Motor neuron (in vitro differentiated cells): ENCODE measurements around the gene REM1. TPM values are rescaled to one million over a fixed set of nuclear protein-coding genes. Genes with fewer than 3 reads are reported as not detected.

Source experiments
- ATAC-seq, 8 experiments: fragments of 200-7000 bp; cut with Tn5 transposase; replicated peaks in 6 of 8; 2 replicates each; pipeline ENCODE4 v1.8.0; 2021; ENCODE audit warnings: mild to moderate bottlenecking in 8 of 8, moderate library complexity in 8 of 8
- H3K27ac ChIP-seq, 2 donors: fragments of 250-450 bp; sonication (Bioruptor Pico); 2 replicates each; pipeline ENCODE4 v1.9.0; 2021; ENCODE audit warnings: antibody characterized with exemption in 2 of 2, mild to moderate bottlenecking in 2 of 2, moderate library complexity in 1 of 2
- H3K4me1 ChIP-seq, 2 donors: fragments of 250-450 bp; sonication (Bioruptor Pico); replicated peaks in 1 of 2; 2 replicates each; pipeline ENCODE4 v1.6.1; 2021; ENCODE audit warnings: antibody characterized with exemption in 2 of 2, mild to moderate bottlenecking in 2 of 2, moderate library complexity in 1 of 2
- H3K4me3 ChIP-seq, 5 donors: fragments of 250-450 bp; sonication (Bioruptor Pico); 2 replicates each; pipeline ENCODE4 v1.9.0; 2021; ENCODE audit warnings: antibody characterized with exemption in 5 of 5, mild to moderate bottlenecking in 5 of 5, moderate library complexity in 4 of 5
- WGBS, 10 experiments: fragments of 450-650 bp; shearing (Covaris generic); methylation state at CpG; one replicate each; pipeline ENCODE4 v1.0.0; 2022; 5-methylcytosine and 5-hydroxymethylcytosine counted together
- in situ Hi-C, 9 experiments: fragments of 400-800 bp; cut with MboI; loops; one replicate each; pipeline ENCODE4 v1.15.0; 2021; ENCODE audit warnings: low sequenced_read_pairs in 9 of 9, low pct_unique_long_range_greater_than_20kb in 2 of 9; ENCODE audit not compliant: unreplicated experiment in 9 of 9
- total RNA-seq, 8 experiments: library from RNA; unstranded; fragments of 300-600 nt; gene quantifications; 2 replicates each; pipeline versions ENCODE4 v1.2.3 to v1.2.4, GENCODE V29; 2022

Gene REM1
- total RNA-seq, 8 experiments from 2014 or later, result 0.09 to 0.33 (median 0.13) TPM; not detected in 3

- peak in 3 of 8 experiments; percentile 68 to 74 (median 70) for ATAC-seq
- in situ Hi-C loops, result no loop called here
- WGBS, 10 experiments, result 0 to 69% (median 27%) methylated on average over 1 to 7 of the region's 8 CpGs; no CpG with 5 or more reads in 5 of the 10 experiments
- H3K27ac ChIP-seq, result no peak overlapping the region
- H3K4me1 ChIP-seq, result peaks cover 0 to 6% of the 10 kb centered on the region in 2 donors
- no peak overlapping the region for H3K4me3 ChIP-seq
Observed at GRCh38 chr20:31472395-31473330, 2.4 kb upstream of the REM1 start.

GRCh38 chr20:31473331-31474096, 1.6 kb upstream of the REM1 start:
- Histone ChIP-seq H3K4me1 (peaks cover 0 to 6% of the 10 kb centered on the region in 2 donors), H3K27ac (no peak overlapping the region), H3K4me3 (no peak overlapping the region)
- WGBS, 10 experiments, result 0 to 77% (median 52%) methylated on average over 1 to 5 of the region's 5 CpGs; no CpG with 5 or more reads in 1 of the 10 experiments
- in situ Hi-C loops, result no loop called here
- peak in 1 of 8 experiments; percentile 8 for ATAC-seq

GRCh38 chr20:31474097-31474436, 1.0 kb upstream of the REM1 start:
- H3K27ac ChIP-seq, result no peak overlapping the region
- no peak overlapping the region for H3K4me3 ChIP-seq
- H3K4me1 ChIP-seq, result peaks cover 0 to 6% of the 10 kb centered on the region in 2 donors
- in situ Hi-C loops, result no loop called here
- WGBS, 10 experiments, result 20 to 63% (median 44%) methylated on average over 1 to 2 of the region's 2 CpGs; no CpG with 5 or more reads in 5 of the 10 experiments
- no peak for ATAC-seq

- peak overlapping the region in 3 of 5 donors; percentile 3 to 17 (median 9) for H3K4me3 ChIP-seq
- in situ Hi-C loops, result no loop called here
- WGBS, 10 experiments, result 0 to 40% (median 17%) methylated on average over 1 to 3 of the region's 29 CpGs; no CpG with 5 or more reads in 5 of the 10 experiments
- peaks cover 0 to 6% of the 10 kb centered on the region in 2 donors for H3K4me1 ChIP-seq
- peak in 4 of 8 experiments; percentile 23 to 50 (median 40) for ATAC-seq
- H3K27ac ChIP-seq, result no peak overlapping the region
Observed at GRCh38 chr20:31475472-31476293, 595 bp downstream of the REM1 start.

- no peak overlapping the region for H3K4me3 ChIP-seq
- no peak for ATAC-seq
- peaks cover 0 to 6% of the 10 kb centered on the region in 2 donors for H3K4me1 ChIP-seq
- H3K27ac ChIP-seq, result no peak overlapping the region
- in situ Hi-C loops, result no loop called here
- WGBS, 10 experiments, result 47% methylated on average over 3 of the region's 6 CpGs; no CpG with 5 or more reads in 9 of the 10 experiments
Observed at GRCh38 chr20:31476294-31476585, 1.2 kb downstream of the REM1 start.

GRCh38 chr20:31476643-31477215, 1.6 kb downstream of the REM1 start:
- no peak overlapping the region for H3K4me3 ChIP-seq
- H3K4me1 ChIP-seq, result peaks cover 0 to 6% of the 10 kb centered on the region in 2 donors
- WGBS, 10 experiments, result 0 to 82% (median 60%) methylated on average over 1 to 3 of the region's 6 CpGs; no CpG with 5 or more reads in 5 of the 10 experiments
- in situ Hi-C loops, result no loop called here
- no peak for ATAC-seq
- H3K27ac ChIP-seq, result no peak overlapping the region

- Histone ChIP-seq H3K27ac (peak overlapping the region in 1 of 2 donors; percentile 44), H3K4me3 (no peak overlapping the region), H3K4me1 (peaks cover 0 to 11% of the 10 kb centered on the region in 2 donors)
- peak in 5 of 8 experiments; percentile 9 to 70 (median 22) for ATAC-seq
- in situ Hi-C loops, result no loop called here
- WGBS, 10 experiments, result 44 to 90% (median 77%) methylated on average over 2 to 10 of the region's 36 CpGs; no CpG with 5 or more reads in 7 of the 10 experiments
Observed at GRCh38 chr20:31484001-31484400, 8.9 kb downstream of the REM1 start.

GRCh38 chr20:31485450-31486339, 10.6 kb downstream of the REM1 start:
- Histone ChIP-seq H3K4me3 (no peak overlapping the region), H3K4me1 (peaks cover 0 to 11% of the 10 kb centered on the region in 2 donors), H3K27ac (no peak overlapping the region)
- 0 to 67% (median 13%) methylated on average over 1 to 4 of the region's 31 CpGs; no CpG with 5 or more reads in 6 of the 10 experiments for WGBS, 10 experiments
- peak in 6 of 8 experiments; percentile 26 to 74 (median 60) for ATAC-seq
- in situ Hi-C loops, result no loop called here

GRCh38 chr20:31488115-31488514, 13.0 kb downstream of the REM1 start:
- peak overlapping the region in 1 of 2 donors; percentile 75 for H3K27ac ChIP-seq
- H3K4me3 ChIP-seq, result no peak overlapping the region
- in situ Hi-C loops, result no loop called here
- ATAC-seq, result peak in 3 of 8 experiments; percentile 71 to 73 (median 72)
- H3K4me1 ChIP-seq, result peaks cover 0 to 11% of the 10 kb centered on the region in 2 donors
- 80 to 100% methylated on average over 1 of the region's 2 CpGs; no CpG with 5 or more reads in 8 of the 10 experiments for WGBS, 10 experiments

GRCh38 chr20:31489152-31489551, 14.1 kb downstream of the REM1 start:
- 29 to 80% (median 53%) methylated on average over 1 to 3 of the region's 3 CpGs for WGBS, 10 experiments
- Histone ChIP-seq H3K27ac (no peak overlapping the region), H3K4me3 (no peak overlapping the region), H3K4me1 (peaks cover 0 to 11% of the 10 kb centered on the region in 2 donors)
- no peak for ATAC-seq
- in situ Hi-C loops, result no loop called here

GRCh38 chr20:31490752-31491151, 15.7 kb downstream of the REM1 start:
- in situ Hi-C loops, result no loop called here
- no peak overlapping the region for H3K4me3 ChIP-seq
- H3K27ac ChIP-seq, result no peak overlapping the region
- WGBS, 10 experiments, result 57 to 100% (median 87%) methylated on average over 1 to 3 of the region's 3 CpGs; no CpG with 5 or more reads in 2 of the 10 experiments
- no peak for ATAC-seq
- H3K4me1 ChIP-seq, result peaks cover 0 to 11% of the 10 kb centered on the region in 2 donors
